NCI-H2227 (cell line): Measurements from ENCODE around the gene VAV2.

Experiments
- DNase-seq: peaks from one replicate; lab custom pipeline; 2025; ENCODE audit not compliant: unreplicated experiment; lab: John Stamatoyannopoulos, UW

The VAV2 gene, protein sequence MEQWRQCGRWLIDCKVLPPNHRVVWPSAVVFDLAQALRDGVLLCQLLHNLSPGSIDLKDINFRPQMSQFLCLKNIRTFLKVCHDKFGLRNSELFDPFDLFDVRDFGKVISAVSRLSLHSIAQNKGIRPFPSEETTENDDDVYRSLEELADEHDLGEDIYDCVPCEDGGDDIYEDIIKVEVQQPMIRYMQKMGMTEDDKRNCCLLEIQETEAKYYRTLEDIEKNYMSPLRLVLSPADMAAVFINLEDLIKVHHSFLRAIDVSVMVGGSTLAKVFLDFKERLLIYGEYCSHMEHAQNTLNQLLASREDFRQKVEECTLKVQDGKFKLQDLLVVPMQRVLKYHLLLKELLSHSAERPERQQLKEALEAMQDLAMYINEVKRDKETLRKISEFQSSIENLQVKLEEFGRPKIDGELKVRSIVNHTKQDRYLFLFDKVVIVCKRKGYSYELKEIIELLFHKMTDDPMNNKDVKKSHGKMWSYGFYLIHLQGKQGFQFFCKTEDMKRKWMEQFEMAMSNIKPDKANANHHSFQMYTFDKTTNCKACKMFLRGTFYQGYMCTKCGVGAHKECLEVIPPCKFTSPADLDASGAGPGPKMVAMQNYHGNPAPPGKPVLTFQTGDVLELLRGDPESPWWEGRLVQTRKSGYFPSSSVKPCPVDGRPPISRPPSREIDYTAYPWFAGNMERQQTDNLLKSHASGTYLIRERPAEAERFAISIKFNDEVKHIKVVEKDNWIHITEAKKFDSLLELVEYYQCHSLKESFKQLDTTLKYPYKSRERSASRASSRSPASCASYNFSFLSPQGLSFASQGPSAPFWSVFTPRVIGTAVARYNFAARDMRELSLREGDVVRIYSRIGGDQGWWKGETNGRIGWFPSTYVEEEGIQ

DNA sequence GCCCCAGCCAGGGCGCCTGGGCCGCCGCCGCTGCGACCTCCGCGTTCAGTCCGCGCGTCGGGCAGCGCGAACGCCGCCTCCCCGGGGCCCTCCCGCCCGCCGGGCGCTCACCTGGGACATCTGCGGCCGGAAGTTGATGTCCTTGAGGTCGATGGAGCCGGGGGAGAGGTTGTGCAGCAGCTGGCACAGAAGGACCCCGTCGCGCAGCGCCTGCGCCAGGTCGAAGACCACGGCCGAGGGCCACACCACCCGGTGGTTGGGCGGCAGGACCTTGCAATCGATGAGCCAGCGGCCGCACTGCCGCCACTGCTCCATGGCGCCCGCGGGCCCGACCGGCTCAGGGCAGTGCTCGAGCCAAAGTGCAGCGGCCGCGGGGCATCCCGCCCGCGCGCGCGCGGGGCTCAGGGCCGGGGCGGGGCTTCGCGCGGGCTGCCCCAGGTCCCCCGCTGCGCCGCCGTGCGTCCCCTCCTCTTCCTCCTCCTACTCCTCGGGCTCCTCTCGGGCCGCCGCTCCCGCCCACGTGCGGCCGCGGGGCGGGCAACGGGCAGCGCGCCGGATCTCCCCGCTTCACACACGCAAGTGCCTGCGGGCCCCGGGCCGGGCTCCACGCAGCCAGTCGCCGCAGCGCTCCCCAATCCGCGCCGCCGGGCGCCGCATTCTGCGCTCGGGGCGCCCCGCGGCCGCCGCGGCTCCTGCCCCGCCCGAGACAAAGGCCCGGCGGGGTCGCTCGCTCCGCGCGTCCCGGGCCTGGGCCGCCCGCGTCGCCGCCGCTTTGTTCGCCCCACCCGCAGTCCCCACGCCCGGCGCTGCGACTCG is at the start of gene VAV2:
Gene VAV2, minus strand, starts transcription at position 361 of the 816 bp plus-strand sequence. Its CDS starts 46 bp downstream, at position 315.
- DNase-seq, result peak; percentile 54

DNA sequence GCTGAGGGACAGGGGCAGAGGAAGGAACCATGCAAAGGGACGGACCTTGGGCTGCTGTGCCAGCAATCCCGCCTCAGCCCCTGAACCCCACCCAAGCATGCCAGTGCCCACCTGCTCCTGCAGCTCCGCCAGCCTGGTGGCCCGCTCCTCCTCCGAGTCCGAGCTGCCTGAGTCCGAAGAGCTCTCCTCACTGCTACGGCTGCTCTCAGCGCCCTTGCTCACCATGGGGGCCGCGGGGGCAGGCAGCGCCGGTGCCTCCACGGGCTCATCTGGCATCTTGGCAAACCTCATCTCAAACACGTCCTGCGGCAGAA is 49.5 kb upstream of the VAV2 start:
- no peak for DNase-seq

DNA sequence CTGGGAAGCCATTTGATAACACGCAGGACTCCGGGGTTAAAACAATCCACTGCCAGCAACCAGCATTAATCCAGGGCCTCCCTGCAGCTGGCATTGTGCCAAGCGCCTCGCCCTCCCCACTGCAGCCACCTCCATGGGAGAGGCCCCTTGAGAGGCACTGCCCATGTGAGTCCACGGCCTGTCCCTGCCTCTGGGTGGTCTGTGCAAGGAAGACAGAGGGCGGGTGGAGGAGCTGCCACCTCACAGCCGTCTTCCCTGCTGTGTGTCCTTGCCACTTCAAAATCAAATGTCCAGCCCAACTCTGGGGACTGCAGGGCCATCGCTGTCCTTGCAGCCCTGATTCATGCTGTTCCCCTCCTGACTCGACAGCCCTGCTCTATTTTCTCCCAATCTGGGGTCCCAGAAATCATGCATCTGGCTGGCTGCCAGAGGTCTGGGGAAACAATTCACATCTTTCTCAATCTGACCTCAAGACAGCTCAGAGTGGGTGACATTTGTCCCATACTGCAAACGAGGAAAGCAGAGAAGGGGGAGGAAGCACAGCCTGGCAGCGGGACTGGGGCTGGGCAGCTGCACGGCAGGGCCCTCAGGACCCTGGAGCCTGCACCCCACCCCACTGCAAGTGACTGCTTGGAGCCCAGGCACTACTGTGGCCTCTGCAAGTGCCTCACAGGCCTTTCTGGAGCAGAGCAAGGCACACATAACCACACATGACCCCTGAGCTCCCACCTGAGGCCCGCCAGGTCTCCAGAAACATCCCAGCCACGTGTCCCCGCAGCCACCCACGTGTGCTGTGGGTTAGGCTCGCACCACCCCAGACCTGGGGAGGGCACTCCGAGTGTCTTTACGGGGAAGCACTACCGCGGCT is 48.9 kb upstream of the VAV2 start:
- DNase-seq, result peak; percentile 16

DNA sequence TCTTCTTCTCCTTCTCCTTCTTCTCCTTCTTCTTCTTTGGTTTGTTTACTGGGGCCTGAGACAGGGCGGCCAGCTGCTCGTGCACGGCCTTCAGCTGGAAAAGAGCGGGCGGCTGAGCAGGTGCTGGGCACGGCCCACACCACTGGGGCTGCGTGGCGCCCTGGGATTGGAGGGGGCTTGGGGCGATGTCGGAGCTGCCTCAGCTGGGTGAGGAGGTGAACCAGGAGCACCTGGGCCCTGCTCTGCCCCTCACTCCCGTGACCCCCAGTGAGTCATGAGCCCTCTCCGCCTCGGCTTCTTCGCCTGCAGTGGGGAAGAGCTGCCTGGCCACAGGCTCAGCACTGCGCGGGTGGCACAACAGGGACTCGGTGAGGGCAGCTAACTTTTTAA is 48.0 kb upstream of the VAV2 start:
- no peak for DNase-seq

DNA sequence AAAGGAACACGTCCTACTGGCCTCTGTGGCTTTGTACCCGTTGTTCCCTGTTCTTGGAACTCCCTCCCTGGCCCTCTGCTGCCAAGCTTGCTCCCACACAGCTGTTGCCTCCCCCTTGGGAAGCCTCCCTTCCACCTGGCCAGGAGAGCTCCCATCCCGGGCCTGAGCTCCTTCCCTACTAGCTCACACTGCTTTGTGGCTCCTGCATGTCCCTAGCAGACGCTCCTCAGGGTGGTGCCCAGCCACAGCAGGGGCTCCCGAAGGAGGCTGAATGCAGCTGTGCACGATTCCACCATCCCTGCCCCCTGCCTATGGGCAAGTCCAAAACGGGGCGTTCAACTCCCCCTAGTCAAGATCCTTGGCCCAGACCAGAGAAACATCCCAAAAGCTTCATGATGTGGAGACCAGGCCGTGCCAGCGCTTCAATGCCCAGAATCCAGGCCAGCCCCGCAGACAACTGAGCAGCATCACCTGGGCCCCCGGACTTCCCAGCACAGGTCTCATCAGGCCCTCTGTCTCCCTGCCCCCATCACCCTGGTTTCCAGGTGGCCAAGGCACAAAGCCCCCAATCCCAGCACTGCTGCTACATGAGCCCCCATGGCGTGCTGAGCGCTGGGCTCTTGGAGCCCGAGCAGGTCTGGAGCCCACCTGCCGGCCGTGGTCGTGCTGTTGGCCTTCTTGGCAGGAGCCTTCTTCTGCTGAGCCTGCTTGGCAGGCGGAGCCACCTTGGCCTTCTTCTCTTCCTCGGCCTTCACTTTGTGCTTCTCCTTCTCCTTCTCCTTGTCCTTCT is 47.5 kb upstream of the VAV2 start:
- no peak for DNase-seq

DNA sequence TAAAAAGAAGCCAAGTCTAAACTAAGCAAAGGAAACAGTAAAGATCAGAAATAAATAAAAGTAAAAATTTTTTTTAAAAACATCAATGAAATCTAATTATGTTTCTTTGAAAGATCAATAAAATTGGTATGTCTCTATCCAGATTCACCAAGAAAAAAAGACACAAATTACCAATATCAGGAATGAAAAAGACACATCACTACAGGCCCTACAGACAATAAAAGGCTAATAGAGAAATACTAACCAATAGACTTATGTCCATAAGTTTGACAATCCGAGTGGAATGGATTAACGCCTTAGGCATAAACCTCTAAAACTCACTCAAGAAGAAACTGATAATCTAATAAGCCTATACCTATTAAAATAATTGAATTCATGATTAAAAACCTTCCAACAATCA is 45.5 kb upstream of the VAV2 start:
- no peak for DNase-seq

DNA sequence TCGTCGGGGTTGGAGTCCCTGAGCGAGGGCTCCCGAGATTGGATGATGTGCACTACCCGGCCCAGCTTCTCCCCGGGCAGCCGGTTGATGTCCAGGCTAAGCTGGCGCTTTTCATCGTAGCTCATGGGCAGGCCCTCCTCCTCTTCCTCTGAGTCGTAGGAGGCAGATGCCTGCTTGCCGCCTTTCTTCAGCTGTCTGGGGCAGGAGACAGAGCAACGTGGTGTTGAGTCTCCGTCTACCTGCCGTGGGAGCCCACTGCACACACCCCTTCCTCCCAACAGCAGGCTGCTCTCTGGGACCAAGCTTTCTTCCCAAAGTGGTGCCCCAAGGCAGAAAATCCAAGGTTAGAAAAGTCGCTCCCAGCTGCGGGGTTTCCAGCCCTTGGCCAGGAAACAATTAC is 44.0 kb upstream of the VAV2 start:
- DNase-seq, result no peak

DNA sequence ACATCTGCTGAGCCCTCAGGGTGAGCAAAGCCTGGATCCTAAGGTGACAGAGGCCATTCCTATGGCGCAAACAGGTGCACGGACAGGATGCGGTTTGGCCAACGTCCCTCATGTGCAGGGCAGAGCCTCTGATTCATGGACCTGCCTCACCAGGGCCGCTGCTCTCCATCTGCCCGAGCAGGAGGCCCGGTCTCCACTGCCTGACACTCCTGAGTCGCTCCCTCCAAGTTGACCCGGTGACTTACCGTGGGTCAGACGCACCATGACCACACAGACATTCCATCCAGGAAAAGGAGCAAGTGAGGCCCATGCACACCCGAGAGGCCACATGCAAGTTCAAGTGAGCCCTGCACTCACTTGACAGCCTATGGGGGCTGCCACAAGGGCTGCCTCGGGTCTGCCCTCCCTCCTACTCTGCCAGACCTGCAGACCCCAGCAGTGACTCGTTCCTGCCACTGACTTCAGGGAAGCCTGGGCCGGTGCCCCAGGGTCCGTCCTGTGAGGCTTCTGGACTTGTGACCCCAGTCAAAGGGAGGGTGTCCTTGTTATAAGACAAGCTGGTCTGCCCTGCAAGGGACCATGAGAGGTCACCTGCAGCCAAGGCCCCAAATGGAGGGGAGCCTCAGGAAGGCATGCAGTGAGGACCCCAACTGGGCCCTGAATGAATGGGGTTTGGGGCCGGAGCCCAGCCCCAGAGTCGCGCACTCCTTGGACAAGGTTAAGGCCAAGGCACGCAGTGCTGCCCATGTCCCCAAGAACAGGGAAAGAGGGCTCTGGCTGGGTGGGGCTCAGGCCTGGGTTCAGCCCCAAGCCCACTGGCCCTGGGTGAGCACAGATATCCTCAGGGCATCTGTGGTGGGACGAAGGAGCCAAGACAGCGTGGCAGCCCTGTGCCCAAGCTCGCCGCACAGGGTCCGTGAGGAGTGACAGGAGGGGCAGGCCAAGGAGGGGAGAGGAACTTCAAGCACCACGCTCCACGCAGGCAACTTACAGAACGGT is 43.2 kb upstream of the VAV2 start:
- no peak for DNase-seq

DNA sequence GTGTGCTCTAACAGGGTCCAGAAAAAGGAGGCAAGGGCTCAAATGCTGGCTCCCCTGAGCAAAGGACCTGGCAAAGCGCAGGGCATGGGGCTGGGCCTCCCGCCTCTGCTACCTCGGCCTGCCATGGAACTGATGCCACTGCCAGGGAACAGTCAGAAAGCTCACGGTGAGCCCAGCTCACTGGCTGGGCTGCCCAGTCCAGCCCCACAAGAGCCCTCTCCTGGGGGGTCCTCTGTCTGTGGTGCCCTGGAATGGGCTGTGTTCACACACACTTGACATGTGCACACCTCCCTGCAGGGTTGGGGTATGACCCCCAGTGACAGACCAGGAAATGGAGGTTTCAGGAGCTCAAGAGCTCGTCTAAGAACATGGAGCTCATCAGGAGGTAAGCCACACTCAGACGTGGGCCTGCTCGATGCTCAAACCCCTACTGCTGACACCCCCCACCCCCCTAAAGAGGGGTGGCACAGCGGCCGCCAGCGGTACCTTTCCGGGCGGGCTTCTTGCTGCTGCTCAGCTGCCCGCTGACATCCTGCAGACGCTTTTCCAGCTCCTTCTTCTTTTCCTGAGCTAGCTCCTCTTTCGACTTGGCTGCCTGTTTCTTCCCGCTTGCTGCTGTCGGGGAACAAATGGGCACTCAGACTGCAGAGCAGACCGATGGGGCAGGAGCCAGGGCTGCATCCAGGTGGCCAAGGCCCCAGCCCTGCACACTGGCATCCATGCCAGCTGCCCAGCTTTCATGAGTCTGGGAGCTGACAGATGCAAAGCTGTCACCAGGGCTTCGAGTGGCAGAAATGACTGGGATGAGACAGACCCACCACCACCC is 42.3 kb upstream of the VAV2 start:
- DNase-seq, result no peak

DNA sequence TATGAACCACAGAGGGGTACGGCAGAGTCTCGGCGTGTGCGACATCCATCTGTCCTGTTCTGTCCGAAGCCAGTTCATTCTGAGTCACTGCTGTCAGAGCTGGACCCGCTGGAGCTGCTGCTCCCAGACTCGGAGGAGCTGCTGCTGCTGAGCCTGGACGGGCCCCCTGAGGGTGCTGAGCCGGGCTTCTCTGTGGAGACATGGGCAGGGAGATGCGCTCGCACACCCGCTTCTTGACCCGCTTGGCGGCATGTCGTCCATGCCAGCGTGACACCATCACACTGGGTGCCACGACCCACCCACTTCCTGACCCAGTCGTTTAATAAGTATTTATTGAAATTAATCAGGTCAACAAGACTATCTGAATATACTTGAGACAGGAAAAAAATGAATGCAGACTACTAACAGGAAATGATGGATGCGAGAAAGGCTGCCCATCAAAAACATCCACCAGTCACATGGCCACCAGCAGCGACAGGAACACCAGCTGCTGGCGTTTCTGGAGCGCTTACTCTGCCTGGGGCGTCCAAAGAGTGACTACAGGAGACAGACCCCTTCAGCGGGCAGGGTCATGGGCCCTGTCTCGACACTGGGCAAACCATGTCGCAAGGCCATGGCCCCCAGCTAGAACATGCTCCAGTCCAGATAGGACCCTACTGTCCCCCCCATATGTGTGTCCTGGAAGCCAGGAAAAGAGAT is 41.5 kb upstream of the VAV2 start:
- DNase-seq, result no peak

DNA sequence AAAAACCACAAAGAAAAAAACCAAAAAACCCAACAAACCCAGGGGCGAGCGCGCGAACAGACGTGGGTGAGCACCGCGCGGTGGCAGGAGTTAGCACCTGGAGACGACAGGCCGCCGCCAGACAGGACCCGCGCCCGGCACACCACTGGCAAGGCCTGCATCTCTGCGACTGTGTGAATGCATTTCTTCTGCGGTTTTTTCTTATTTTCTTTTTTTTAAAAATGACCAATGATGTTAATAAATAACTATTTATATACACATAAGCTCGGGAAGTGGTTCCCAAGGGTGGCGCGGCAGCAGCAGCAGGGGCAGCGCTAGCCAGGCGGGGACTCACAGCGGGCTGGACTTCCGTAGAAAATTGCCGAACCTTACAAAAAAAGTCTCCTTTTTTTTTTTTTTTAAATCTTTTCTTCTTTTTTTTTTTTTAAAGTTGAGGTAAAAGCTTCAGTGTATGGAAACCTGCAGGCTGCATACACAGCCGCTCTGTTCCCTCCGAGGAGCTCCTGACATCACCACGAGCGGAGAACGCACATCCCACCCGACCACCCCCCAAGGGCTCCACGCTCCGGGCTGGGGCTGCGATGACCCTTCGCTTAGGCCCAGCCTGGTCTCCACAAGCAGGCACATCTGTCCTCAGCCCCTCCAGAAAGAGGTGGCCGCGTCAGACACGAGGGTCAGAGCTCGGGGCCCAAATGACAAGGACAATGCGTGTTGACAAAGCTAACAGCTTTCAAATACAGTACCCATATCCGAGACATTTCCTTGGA is 40.5 kb upstream of the VAV2 start:
- DNase-seq, result no peak

DNA sequence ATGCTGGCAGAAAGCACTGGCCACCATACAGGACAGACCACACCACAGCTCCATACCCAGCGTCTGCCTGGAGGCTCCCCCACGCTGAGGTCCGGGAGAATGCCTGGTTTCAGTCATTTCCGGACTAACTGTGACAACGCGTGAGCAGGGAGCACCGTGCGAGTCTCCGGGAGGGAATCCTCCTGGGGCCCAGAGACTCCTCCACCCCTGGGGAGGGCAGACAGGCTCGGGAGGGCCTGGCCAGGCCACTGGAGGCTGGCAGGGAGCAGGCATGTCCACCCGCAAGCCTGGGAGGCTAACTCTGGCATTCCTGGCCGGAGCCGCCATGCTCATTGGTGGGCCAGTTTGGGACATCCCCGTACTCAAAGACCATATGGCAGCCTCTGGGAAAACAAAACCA is 39.7 kb upstream of the VAV2 start:
- DNase-seq, result no peak

DNA sequence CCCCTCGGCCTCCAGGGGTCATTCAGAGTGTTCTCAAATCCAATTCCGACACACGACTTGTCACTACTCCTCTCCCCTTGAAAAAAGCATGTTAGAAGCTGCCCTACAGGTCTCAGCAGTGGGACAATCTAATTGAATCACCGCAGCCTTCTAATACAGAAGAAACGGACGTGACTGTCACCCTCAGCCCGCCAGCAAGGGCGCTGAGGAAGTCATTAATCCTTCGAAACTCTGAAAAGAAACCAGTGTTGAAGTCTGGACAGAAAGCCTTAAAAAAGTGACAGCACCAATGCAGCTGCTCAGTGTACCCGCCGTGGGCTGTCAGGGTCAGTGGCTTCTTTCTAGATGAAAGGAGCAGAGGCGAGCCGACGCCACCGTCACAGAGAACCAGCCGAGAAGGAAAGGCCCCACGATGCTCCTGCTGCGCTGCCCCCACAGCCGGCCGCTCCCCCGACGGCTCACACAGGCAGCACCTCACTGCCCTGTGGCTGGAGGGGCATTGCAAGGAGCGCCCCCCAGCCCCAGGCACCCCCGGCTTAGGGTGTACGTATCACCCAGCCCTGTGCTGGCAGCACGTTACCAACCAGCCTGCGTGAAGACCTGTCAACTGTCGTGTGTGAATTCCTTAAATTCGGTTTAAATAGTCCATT is 38.8 kb upstream of the VAV2 start:
- DNase-seq, result no peak

DNA sequence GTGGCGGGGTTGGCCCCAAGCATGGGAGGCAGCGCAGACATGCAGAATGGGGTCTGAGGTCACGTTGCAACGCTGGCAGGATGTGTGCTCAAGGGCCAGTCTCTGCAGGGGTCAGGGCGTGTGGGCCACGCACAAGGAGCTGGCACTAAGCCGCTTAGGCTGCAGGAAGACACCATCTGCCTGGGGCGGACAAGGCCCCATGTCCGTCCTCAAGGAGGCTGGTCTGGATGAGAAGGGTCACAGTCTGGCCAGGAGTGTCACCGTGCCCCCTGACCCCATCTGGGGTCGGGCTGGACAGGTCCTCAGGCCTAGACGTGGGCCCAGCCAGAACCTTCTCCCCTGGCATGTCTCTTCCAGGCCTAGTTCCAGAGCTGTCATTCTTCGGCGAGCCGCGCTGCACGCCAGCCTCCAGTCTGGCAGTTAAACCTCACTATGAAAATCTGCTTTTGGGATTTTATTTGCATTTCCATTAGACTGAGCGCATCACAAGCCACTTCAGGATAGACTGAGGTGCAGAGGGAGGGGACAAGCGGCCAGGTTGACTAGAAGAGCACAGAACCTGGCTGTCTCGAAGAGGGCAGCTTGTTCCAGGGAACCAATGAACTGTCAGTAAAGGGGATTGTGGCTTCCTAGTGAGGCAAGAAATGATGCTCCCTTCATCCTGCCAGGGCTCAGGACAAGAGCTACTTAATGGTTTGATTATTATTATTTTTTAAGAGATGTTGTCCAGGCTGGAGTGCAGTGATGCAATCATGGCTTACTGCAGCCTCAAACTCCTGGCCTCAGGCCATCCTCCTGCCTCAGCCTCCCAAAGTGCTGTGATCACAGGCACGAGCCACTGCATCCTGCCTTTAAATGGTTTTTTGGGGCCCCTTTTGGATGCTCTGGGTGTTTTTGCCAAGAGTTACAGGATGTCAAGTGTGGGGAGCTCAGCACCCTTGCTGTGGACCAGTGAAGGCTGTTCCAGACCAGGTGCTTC is 37.4 kb upstream of the VAV2 start:
- DNase-seq, result no peak
